ENCODE measurements around the gene DLEC1. TPM values are rescaled to one million over a fixed set of nuclear protein-coding genes. Genes with fewer than 3 reads are reported as not detected.

The DLEC1 gene
- polyA plus RNA-seq, 6 donors from 2014 or later = 0.09 to 0.50 (median 0.30) TPM; not detected in 2

DNA sequence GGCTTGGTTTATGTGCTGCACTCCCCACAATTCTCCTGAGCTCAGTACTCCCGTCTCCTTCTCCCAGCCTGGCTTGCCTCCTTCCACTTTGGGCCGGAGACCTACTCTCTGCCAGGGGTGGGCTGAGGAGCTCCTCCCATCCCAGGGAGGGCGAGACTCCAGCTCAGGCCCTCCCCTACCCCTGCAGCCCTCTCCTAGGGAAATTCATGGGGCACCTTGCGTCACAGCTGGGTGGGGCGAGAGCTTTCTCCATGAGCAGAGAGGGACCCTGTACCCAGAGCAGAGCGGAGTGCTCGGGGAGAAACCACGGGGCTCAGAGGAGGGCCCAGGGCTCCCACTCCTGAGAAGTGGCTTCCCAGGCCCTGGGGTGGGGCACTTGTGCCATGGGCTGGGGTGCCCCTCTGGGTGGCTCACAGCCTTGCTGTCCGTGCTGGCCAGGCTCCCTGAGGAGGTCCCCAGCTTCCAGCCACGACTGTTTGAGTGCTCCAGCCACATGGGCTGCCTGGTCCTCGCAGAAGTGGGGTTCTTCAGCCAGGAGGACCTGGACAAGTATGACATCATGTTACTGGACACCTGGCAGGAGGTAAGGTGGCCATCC is 35.1 kb upstream of the DLEC1 start:
- no peaks in the 10 kb centered on the region for H3K36me3 Mint-ChIP-seq
- DNase-seq = no peak
- H3K4me1 Mint-ChIP-seq = peaks cover 16 to 34% (median 20%) of the 10 kb centered on the region in 3 donors
- ATAC-seq (ENCODE audit: low read depth in 2 of 2) = no peak
- no peak overlapping the region for H3K4me3 Mint-ChIP-seq
- no peaks in the 10 kb centered on the region for H3K9me3 Mint-ChIP-seq
- no peaks in the 10 kb centered on the region for H3K27me3 Mint-ChIP-seq
- H3K27ac Mint-ChIP-seq = no peak overlapping the region

DNA sequence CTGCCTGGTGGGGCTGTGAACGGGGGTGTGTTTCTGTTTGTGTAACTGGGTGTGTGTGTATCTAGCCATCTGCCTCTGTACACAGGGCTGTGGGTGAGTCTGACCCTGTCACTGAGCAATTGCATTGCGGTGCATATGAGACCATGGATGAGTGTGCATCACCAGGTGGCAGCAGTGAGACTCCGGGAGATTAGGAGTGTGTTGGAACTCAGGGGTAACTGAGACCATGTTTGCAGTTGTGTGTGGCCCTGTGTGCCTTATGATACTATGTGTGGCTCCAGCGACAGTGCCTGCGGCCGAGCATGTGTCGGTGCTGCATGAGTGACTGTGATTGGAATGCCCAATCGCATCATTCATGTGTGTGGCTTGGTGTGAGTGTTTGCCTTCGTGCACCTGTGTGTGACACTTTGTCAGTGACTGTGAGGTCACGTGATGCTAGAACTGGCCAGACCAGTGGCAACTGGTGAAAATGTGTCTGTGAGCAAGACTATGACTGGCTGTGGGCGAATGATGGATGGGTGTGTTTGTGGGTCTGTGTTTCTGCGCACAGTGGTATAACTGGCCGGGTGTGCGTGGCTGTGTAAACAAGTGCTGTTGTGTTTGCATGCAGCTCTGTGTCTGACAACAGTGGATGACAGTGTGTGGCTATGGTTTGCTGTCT is 34.5 kb upstream of the DLEC1 start:
- H3K27me3 Mint-ChIP-seq = no peaks in the 10 kb centered on the region
- H3K36me3 Mint-ChIP-seq = no peaks in the 10 kb centered on the region
- DNase-seq (no peak), ATAC-seq (ENCODE audit: low read depth in 2 of 2) (peak; percentile 68 to 69)
- no peaks in the 10 kb centered on the region for H3K9me3 Mint-ChIP-seq
- H3K4me1 Mint-ChIP-seq = peaks cover 11 to 28% (median 13%) of the 10 kb centered on the region in 3 donors
- peak overlapping the region in 2 of 6 donors; percentile 24 to 80 for H3K27ac Mint-ChIP-seq
- H3K4me3 Mint-ChIP-seq = no peak overlapping the region

DNA sequence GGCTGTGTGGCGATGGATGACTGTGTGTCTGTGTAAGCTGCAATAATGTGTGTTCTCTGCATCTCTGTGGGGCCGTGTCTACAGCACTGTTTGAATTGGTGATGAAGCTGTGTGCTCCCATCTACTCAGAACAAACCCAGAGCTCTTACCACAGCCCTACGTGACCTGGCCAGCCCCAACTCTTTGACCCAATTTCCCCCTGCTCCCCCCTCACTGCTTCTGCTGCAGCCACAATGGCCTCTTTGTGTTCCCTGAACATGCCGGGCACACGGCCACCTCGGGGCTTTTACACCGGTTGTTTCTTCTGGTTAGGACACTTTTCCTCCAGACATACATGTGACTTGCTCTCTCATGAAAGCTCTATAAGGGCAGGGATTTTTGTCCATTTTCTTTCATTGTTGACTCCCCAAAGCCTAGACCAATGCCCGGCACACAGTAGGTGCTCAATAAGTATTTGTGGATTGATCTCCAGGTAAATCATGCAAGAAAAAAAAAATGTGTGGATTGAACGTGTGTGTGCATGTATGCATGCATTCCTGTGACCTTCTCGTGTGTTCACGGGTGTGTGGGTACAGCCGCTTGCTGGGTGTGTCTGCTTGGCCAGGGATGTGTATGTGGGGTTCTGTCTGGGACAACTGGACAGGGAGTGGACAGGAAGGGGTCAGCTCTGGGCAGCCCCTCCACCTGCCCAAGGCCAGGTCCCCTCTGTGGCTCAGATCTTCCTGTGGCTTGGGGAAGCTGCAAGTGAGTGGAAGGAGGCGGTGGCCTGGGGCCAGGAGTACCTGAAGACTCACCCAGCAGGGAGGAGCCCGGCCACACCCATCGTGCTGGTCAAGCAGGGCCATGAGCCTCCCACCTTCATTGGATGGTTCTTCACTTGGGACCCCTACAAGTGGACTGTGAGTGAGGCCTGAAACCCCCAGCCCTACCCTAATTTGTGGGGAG is 33.7 kb upstream of the DLEC1 start:
- Mint-ChIP-seq H3K36me3 (no peaks in the 10 kb centered on the region), H3K4me1 (peaks cover 10 to 24% (median 11%) of the 10 kb centered on the region in 3 donors), H3K27me3 (no peaks in the 10 kb centered on the region), H3K27ac (peak overlapping the region in 1 of 6 donors; percentile 84), H3K4me3 (no peak overlapping the region), H3K9me3 (no peaks in the 10 kb centered on the region)
- DNase-seq (no peak), ATAC-seq (ENCODE audit: low read depth in 2 of 2) (no peak)

DNA sequence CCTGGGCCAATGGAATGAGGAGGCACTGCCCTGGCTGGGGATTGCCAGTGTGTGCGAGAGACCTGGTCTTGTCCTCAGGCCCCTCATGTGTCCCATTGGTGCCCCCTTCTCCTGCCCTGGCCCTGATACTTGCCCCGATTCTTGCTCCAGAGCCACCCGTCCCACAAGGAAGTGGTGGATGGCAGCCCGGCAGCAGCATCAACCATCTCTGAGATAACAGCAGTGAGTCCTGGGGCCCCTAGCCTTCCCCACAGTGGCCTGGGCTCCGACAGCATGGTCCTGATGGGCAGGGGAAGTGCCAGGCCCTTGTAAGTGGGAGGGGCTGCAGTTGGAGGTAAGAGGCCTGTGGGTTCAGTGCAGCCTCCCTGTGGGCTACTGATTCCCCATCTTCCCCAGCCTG is 33.0 kb upstream of the DLEC1 start:
- peak overlapping the region in 1 of 6 donors; percentile 76 for H3K27ac Mint-ChIP-seq
- no peak overlapping the region for H3K4me3 Mint-ChIP-seq
- DNase-seq (no peak), ATAC-seq (ENCODE audit: low read depth in 2 of 2) (no peak)
- H3K9me3 Mint-ChIP-seq = no peaks in the 10 kb centered on the region
- no peaks in the 10 kb centered on the region for H3K36me3 Mint-ChIP-seq
- no peaks in the 10 kb centered on the region for H3K27me3 Mint-ChIP-seq
- H3K4me1 Mint-ChIP-seq = peaks cover 10 to 24% (median 11%) of the 10 kb centered on the region in 3 donors

DNA sequence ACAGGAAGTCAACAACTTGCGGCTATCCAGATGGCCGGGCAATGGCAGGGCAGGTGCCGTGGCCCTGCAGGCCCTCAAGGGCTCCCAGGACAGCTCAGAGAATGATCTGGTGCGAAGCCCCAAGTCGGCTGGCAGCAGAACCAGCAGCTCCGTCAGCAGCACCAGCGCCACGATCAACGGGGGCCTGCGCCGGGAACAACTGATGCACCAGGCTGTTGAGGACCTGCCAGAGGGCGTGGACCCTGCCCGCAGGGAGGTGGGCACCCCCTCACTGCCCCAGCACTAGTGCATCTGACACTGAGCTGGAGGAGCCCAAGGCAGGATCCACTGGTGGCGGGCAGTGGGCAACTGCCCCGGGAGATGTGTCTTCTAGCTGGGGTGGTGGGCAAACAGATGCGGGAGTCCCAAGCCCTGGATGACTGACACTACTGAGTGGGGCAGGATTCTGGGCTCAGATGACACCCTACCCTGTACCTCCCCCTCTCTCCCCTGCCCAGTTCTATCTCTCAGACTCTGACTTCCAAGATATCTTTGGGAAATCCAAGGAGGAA is 32.5 kb upstream of the DLEC1 start:
- Mint-ChIP-seq H3K27ac (no peak overlapping the region), H3K9me3 (no peaks in the 10 kb centered on the region), H3K36me3 (no peaks in the 10 kb centered on the region), H3K4me3 (no peak overlapping the region), H3K4me1 (peaks cover 10 to 24% (median 11%) of the 10 kb centered on the region in 3 donors), H3K27me3 (no peaks in the 10 kb centered on the region)
- no peak for DNase-seq
- ATAC-seq (ENCODE audit: low read depth in 2 of 2) = no peak

DNA sequence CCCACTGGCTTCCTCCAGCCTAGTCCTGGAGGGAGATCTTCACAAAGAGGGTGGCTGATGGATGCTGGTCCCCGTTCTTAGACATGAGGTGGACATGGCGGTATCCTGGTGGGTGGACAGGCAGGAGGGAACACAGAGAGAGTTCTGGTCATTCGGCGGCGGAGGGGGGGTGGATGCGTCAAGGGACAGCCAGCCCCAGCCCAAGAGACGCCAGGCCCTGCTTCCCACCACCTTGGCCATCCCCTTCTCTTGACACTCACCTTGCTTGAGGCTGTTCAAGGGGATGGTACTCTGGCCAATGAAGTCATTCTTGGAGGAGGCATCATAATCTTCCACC is 31.3 kb upstream of the DLEC1 start:
- H3K4me3 Mint-ChIP-seq = no peak overlapping the region

DNA sequence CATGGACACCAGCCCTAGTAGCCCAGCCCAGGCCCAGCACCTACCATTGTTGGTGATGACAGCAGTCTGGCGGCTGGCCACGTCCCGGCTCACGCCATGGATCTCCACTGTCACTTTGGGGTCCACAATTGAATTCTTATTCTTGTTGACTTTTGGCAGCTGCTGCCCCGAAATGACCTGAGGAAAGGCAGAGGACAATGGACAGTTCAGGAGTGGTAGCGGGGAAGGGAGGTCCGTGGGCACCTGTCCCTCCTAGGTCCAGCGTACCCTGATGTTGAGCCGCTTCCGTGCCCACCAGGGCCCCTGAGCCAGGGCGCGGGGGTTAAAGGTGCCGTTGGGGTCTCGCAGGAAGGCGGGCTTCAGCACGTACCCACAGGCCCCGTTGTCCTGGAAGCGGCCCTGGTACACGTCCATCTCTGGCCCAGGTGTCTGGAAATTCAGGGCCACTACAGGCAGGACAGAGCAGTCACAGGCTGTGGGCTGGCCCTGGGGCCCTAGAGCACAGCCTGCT is 30.8 kb upstream of the DLEC1 start:
- no peak for DNase-seq
- no peaks in the 10 kb centered on the region for H3K36me3 Mint-ChIP-seq
- no peaks in the 10 kb centered on the region for H3K27me3 Mint-ChIP-seq
- peaks cover 7 to 18% (median 10%) of the 10 kb centered on the region in 3 donors for H3K4me1 Mint-ChIP-seq
- H3K9me3 Mint-ChIP-seq = no peaks in the 10 kb centered on the region
- no peak for ATAC-seq (ENCODE audit: low read depth in 2 of 2)
- no peak overlapping the region for H3K4me3 Mint-ChIP-seq
- H3K27ac Mint-ChIP-seq = no peak overlapping the region

More for the DNA sequence above, 31.3 kb upstream of the DLEC1 start:
- Mint-ChIP-seq H3K9me3 (no peaks in the 10 kb centered on the region), H3K27ac (no peak overlapping the region), H3K4me1 (peaks cover 10 to 23% (median 11%) of the 10 kb centered on the region in 3 donors), H3K36me3 (no peaks in the 10 kb centered on the region), H3K27me3 (no peaks in the 10 kb centered on the region)
- ATAC-seq (ENCODE audit: low read depth in 2 of 2) = no peak
- no peak for DNase-seq

DNA sequence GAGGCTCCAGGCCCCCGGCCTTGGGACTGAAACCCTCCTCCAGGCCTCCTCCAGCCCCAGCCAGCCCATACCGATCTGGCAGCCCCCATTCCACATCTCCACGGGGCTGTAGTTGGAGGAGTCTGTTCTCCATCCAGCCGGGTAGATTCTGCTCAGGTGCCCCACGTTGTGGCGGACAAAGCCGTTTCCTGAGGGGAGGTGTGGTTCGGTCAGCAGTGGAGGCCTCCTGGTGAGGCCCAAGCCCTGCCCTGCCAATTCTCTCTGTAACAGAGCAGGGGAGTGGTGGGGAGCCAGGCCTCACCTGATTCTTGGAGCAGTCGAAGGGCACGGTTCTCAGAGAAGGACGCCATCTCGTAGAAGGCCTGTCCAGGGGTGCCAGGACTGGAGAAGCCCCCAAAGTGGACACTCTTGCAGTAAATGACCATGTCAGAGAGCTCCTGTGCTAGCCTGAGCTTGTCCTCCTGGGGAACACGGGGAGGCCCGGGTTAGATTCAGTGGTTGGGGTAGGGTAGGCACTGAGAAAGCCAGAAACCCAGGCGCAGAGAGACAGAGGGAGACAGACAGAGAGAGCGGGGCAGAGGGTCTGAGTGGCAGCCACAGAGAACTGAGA is 29.9 kb upstream of the DLEC1 start:
- no peak overlapping the region for H3K4me3 Mint-ChIP-seq
- ATAC-seq (ENCODE audit: low read depth in 2 of 2) (no peak), DNase-seq (no peak)
- H3K9me3 Mint-ChIP-seq = no peaks in the 10 kb centered on the region
- H3K4me1 Mint-ChIP-seq = peaks cover 7 to 12% (median 10%) of the 10 kb centered on the region in 3 donors
- no peaks in the 10 kb centered on the region for H3K27me3 Mint-ChIP-seq
- peak overlapping the region in 2 of 6 donors; percentile 70 to 77 for H3K27ac Mint-ChIP-seq
- no peaks in the 10 kb centered on the region for H3K36me3 Mint-ChIP-seq

DNA sequence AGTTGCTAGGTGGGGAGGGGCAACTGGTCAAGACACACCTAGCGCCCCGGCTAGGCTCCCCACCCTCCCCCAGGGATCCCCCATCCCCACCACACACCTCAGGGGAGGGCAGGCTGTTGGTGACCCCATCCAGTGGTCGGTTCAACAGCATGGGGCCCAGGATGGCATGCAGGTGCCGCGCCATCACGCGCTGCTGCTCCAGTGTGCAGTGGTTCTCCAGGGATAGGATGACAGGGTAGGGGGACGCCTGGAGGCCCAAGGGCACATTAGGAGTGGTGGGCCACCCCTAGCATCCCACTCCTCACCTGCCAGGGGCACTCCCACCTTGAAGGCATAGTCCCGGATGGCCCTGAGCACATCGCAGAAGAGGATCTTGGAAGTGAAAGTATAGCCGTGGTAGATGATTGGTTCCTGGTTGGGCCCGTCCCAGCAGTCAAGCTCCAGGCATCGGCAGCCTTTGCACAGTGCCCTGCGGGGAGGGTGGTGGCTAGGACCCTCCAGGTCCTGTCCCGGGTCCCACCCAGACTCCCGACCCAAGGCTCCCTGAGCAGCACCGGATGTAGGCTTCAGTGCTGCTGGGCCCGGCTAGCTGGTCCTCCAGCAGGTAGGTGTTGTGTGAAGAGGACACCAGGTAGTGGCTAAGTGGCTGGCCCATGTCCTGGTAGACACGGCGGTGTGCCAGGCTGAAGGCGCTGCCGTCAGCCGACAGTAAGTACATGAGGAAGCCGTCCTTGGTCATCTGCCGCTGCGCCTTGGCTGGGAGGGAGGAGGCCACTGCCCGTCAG is 29.0 kb upstream of the DLEC1 start:
- H3K4me3 Mint-ChIP-seq = peak overlapping the region in 1 of 8 donors; percentile 66
- peak overlapping the region in 2 of 6 donors; percentile 72 to 74 for H3K27ac Mint-ChIP-seq
- H3K36me3 Mint-ChIP-seq = peaks cover 0 to 2% of the 10 kb centered on the region in 2 donors

DNA sequence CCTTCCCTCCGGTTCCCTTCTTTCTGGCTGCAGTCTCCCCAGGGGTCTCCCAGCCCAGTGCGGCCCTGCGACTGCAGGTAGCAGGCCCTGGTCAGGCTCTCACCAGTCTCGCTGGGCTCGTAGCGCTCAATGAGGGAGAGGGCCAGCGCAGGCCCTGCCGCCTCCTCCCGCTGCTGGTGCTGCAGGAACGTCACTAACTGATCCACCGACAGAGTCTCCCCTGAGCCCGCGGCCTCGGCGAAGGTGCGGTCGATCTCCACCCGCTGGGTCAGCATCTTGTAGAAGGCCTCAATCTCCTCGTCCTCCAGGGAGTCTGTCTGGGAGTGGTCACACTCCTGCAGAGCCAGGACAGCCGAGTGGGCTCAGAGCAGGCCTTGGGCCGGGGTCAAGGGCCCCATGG is 27.9 kb upstream of the DLEC1 start:
- H3K4me1 Mint-ChIP-seq = no peaks in the 10 kb centered on the region
- ATAC-seq (ENCODE audit: low read depth in 2 of 2) = no peak
- H3K27ac Mint-ChIP-seq = no peak overlapping the region
- no peak for DNase-seq
- H3K4me3 Mint-ChIP-seq = no peak overlapping the region
- H3K9me3 Mint-ChIP-seq = peaks cover 0 to 6% (median 4%) of the 10 kb centered on the region in 7 donors
- peaks cover 0 to 11% of the 10 kb centered on the region in 2 donors for H3K36me3 Mint-ChIP-seq
- H3K27me3 Mint-ChIP-seq = no peaks in the 10 kb centered on the region

More for the DNA sequence above, 29.0 kb upstream of the DLEC1 start:
- DNase-seq (no peak), ATAC-seq (ENCODE audit: low read depth in 2 of 2) (no peak)
- Mint-ChIP-seq H3K9me3 (peaks cover 0 to under 1% (median 0%) of the 10 kb centered on the region in 7 donors), H3K4me1 (peaks cover 0 to 4% (median 2%) of the 10 kb centered on the region in 3 donors), H3K27me3 (no peaks in the 10 kb centered on the region)

DNA sequence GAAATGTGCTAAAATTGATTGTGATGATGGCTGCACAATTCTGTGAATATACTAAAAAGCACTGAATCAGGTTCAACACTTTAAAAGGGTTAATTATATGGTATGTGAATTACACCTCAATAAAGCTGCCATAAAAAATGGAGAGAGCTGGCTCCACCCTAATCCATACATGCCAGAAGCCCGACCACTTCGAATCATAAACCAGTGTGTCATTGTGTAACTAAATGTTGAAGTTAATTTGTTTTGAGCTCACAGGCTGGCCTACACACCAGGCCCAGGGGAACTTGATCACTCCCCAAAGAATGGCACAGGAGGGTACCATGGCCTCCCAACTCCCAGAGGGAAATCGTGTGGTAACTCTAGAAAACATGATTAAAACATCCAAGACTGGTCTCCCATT is 23.5 kb upstream of the DLEC1 start:
- DNase-seq (no peak), ATAC-seq (ENCODE audit: low read depth in 2 of 2) (no peak)
- H3K36me3 Mint-ChIP-seq = peaks cover 0 to 22% of the 10 kb centered on the region in 2 donors
- peaks cover 0 to 8% (median 7%) of the 10 kb centered on the region in 7 donors for H3K9me3 Mint-ChIP-seq
- peak overlapping the region in 1 of 6 donors; percentile 35 for H3K27ac Mint-ChIP-seq
- H3K27me3 Mint-ChIP-seq = no peaks in the 10 kb centered on the region
- no peak overlapping the region for H3K4me3 Mint-ChIP-seq
- H3K4me1 Mint-ChIP-seq = no peaks in the 10 kb centered on the region

DNA sequence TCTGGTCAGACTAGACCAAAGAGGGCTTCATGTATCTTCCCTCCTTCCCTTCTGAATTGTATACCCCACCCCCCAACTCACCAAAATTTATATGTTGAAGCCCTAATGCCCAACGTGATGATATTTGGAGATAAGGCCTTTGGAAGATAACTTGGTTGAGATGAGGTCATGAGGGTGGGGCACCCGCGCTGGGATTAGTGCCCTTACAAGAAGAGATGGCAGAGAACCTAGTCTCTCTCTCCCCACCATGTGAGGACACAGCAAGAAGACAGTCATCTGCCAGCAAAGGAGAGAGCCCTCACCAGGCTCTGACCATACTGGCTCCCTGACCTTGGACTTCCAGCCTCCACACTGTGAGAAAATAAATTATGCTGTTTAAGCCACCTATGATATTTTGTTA is 23.0 kb upstream of the DLEC1 start:
- H3K9me3 Mint-ChIP-seq = peaks cover 0 to 8% (median 7%) of the 10 kb centered on the region in 7 donors
- DNase-seq = no peak
- no peak overlapping the region for H3K27ac Mint-ChIP-seq
- no peaks in the 10 kb centered on the region for H3K27me3 Mint-ChIP-seq
- no peak for ATAC-seq (ENCODE audit: low read depth in 2 of 2)
- H3K4me1 Mint-ChIP-seq = no peaks in the 10 kb centered on the region
- H3K4me3 Mint-ChIP-seq = no peak overlapping the region
- H3K36me3 Mint-ChIP-seq = peaks cover 0 to 22% of the 10 kb centered on the region in 2 donors

All from naive B cell (primary cell).